ENCODE measurements around the gene DMD.
"Not testable (repeated sequence)": the region's sequence is repeated elsewhere in the genome, so short reads cannot be mapped to it uniquely, and the experiment has no call there.

DMD gene

DNA sequence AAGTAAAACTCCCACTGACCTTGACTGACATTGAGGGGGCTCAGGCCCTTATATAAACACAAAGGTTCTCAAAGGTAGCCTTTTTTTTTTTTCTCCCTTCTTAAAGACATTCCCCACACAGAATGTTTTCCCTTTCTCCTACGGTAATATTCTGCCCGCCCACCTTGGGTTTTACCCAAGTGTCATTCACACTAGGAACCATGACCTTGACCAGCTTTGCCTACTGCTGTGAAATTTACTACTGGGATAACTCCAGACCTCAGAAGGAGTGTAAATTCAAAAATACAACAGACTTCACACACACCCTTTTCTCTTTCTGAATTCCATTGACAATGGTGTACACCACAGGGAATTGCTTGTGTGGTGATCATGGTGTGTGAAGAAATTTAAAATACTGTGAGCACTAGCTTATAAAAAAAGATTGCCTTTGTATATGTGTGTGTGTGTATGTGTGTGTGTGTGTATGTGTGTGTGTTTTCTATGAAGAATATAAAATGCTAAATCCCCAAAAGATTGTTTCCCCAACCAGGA is 1550.0 kb downstream of the DMD start:
- no peak for DNase-seq

DNA sequence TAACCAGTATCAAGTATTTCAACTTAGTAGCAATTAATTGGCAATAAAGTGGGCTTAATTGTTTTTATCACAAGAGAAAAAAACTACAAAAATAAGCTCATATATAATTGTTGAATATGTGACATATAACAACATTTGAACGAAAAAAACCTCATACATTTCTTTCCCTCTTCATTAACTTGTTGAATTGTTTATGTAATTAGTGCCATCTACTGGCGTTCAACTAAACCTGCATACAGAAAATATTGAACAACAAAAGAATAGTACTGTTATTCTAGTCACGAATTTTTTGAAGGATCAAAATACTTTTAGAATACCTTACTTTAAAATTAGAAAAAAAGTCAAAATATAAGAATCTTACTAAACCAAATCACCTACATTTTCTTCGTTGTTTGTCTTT is 1553.0 kb downstream of the DMD start:
- DNase-seq: no peak

GRCh38 chrX:31656013-31656412 is 1555.3 kb downstream of the DMD start:
- DNase-seq: no peak

DNA sequence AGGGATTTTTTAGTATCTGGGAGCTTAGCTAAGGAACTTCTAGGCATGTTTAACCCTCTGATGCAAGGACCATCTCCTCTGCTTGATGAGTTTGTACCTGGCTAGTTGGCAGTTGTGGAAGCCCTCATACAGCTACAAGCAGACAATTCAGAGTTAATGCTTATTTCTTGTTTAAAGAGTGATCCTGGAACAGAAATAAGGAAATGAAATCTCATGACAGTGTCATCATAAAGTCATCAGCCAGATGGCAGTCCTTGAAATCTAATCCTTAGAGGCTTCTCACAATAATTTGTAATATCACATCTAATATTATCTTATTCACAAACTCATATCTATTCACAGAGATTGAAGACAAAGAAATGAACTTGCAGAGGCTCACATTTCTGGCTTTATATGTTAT is 1557.9 kb downstream of the DMD start:
- no peak for DNase-seq

- DNase-seq: no peak
Measured at GRCh38 chrX:31652650-31653049, 1558.7 kb downstream of the DMD start.

DNA sequence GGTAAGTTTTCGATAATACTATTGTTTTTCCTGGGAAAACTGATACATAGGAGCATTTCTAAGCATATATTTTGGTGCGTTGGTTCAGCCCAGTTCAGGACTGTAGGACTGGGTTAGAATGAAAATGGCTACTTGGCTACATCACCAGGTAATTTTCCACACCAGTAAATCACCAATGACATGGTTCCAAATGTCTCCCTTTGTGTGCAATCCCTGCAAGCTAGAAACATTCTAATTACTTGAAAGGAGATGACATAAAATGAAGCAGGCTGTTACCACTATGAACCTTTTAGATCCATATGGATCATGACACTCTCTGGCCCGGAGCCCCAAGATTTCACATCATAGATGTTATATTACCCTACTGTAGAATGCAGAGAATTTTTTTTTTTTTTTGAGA is 1562.1 kb downstream of the DMD start:
- no peak for DNase-seq

DNA sequence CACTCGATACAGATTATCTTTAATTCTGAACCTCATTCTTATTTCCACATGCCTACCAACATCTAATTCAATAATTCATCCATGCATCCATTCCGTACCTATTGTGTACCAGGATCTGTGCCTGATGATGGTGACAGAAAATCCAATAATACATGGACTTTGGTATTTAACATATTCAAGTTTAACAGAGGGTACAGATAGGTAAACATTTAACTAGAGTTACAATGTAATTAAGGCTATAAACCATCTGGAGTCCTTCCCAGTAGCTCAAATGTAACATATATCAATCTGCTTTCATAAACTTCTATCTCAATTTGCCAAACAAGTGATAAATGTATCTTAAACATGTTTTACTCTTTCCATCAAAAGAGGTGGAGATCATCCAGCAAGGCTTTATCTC is 1578.0 kb downstream of the DMD start:
- DNase-seq: no peak

- DNase-seq: no peak
Measured at GRCh38 chrX:31629195-31629594, 1582.2 kb downstream of the DMD start.

DNA sequence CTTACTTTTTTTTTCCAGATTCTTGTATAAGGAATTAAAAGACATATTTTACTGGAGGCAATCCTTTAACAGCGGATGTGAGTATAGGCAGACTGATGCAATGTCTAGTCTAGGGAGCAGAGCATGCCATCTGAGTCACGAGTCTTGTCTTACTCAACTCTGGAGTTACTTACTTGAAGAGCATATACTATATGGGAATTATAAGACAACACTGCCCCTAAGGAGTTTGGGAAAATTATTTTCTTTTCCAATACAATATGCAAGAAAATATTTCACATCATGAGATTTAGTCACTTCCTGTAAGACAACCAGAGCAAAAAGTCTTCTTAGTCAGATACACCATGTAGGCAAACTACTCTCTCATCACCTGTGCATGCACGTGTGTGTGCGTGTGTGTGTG is 1602.2 kb downstream of the DMD start:
- DNase-seq: no peak

GRCh38 chrX:31608638-31609037 is 1602.7 kb downstream of the DMD start:
- DNase-seq: no peak

- no peak for DNase-seq
Measured at GRCh38 chrX:31606771-31607170, 1604.6 kb downstream of the DMD start.

GRCh38 chrX:31604629-31605221 is 1606.6 kb downstream of the DMD start:
- no peak for DNase-seq

- DNase-seq: no peak
Measured at GRCh38 chrX:31603411-31604120, 1607.8 kb downstream of the DMD start.

DNA sequence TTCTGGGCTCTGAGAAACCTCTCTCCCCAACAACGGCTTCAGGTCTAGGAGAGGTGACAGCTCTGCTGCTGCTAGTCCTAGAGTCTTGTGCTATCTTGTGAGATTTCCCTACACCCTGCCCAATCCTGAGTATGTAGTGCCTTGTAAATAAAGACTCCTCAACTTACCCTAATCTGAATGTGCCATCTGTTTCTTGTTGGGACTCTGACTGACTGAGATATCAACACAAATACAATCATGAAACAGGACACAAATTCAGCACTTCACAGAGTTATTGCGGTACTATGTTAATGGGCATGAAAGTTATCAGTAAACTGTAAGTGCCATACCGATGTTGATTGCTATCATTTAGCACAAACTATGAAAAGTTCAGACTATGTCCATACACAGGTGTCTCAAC is 1610.5 kb downstream of the DMD start:
- DNase-seq: no peak

- no peak for DNase-seq
Measured at GRCh38 chrX:31593353-31593752, 1618.0 kb downstream of the DMD start.

DNA sequence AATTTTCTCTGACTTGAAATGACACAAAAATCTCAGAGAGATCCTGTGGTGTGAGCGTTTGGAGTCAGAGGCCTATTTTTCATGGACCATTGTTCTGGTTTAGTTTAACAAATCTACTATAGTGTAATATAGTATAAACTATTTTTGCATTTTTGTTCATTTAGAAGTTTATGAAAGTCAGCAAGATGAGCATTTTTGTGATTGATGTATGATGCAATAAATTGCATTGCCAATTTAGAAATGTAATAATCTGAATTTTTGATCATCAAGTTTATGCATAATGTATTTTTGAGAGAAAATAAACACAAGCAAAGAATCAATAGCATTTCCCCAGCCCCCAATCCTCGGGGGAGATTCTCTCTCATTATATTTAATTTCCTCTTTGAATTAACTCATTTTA is 1620.0 kb downstream of the DMD start:
- DNase-seq: no peak

GRCh38 chrX:31590581-31591114 is 1620.7 kb downstream of the DMD start:
- no peak for DNase-seq

- no peak for DNase-seq
Measured at GRCh38 chrX:31589503-31589902, 1621.8 kb downstream of the DMD start.

GRCh38 chrX:31588355-31588754 is 1623.0 kb downstream of the DMD start:
- DNase-seq: no peak

- DNase-seq: not testable (repeated sequence)
Measured at GRCh38 chrX:31583892-31584291, 1627.5 kb downstream of the DMD start.

DNA sequence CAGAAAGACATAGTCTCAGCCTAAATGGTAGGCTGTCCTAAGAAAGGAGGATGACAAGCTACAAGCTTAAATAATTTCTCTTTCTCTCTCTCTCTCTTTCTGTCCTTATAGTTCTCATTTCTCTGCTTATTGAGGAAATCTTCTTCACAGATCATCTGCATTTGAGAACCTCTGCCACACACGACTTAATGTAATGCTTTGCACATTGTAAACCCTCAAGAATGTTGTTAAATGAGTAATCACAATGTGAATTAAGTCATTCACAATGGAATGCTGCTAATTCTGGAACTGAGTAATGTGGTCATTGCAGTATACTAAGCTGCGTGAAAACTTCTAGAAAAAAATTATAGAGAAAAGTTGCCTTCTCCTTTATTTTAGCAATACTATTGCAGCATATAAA is 1630.6 kb downstream of the DMD start:
- DNase-seq: no peak

DNA sequence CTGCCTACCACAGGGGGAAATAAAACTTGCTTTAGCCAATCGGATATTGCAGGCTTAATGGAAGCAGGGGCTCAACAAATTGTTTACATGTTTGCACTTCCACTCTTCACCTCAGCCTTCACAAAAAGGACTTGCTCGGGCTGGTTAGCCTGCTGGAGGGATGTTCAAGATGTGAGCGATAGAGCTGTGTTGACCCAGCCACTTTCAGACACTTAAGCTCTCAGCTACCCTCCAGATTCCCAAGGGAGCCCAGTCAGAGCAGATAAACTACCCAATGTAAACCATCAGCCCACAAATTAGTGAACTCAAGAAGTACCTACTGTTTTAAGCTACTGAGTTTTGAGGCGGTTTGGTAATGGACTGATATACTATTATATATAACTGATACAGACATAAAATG is 1631.1 kb downstream of the DMD start:
- no peak for DNase-seq

GRCh38 chrX:31572360-31572759 is 1639.0 kb downstream of the DMD start:
- no peak for DNase-seq

- no peak for DNase-seq
Measured at GRCh38 chrX:31570658-31571057, 1640.7 kb downstream of the DMD start.

- DNase-seq: no peak
Measured at GRCh38 chrX:31563792-31564191, 1647.6 kb downstream of the DMD start.

Data from activated CD4-positive, alpha-beta T cell treated with anti-CD3 and anti-CD28 coated beads, Interleukin-2, amount 50 U/mL, for 4 hours (primary cell).